Measurements from ENCODE around the gene STK32B.

DNA sequence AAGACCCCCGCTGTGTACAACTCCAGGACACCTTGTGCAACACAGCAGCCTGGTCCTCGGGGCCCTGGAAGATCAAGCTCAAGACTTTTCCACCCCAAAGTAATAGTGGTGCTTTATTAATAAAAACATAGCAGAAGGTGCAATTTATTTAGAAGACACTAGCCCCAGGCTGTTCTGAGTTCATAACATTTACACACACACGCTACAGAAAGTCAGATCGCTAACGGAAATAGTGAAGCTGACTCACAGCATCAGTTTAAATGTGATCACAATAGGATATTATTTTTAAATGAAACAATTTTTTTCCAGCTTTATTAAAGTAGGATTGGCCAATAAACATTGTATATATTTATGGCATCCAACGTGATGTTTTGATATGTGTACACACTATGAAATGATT is 141.0 kb downstream of the STK32B start:
- TF ChIP-seq, protein P1, sequence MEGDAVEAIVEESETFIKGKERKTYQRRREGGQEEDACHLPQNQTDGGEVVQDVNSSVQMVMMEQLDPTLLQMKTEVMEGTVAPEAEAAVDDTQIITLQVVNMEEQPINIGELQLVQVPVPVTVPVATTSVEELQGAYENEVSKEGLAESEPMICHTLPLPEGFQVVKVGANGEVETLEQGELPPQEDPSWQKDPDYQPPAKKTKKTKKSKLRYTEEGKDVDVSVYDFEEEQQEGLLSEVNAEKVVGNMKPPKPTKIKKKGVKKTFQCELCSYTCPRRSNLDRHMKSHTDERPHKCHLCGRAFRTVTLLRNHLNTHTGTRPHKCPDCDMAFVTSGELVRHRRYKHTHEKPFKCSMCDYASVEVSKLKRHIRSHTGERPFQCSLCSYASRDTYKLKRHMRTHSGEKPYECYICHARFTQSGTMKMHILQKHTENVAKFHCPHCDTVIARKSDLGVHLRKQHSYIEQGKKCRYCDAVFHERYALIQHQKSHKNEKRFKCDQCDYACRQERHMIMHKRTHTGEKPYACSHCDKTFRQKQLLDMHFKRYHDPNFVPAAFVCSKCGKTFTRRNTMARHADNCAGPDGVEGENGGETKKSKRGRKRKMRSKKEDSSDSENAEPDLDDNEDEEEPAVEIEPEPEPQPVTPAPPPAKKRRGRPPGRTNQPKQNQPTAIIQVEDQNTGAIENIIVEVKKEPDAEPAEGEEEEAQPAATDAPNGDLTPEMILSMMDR (conservative IDR thresholded peaks at IDR 0.05; ENCODE audit: low read depth, low read length) = no peak
- no peak for TF ChIP-seq EZH2 (IDR thresholded peaks at IDR 0.05; ENCODE audit: borderline replicate concordance, low read depth, low read length, poor library complexity, severe bottlenecking)

All from A673 (cell line).